ENCODE results near the gene PDZD4.

The PDZD4 gene

DNA sequence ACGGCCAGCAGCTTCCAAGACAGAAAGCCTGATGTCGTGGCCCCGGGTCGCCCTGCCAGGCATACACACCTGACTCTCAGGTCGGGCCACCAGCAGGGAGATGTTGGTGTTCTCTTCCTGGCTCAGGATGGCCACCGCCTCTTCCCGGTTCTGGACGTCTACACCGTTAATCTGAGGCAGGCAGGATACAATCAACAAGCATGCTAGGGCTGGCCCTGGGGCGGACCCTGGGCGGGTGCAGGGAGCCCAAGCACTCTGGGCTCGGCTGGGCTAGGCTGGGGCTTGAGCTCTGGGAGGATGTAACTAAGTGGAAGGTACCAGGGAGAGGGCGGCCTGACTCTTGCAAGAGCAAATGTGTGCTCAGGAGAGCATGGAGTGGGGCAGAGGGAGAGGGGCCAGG lies 24.9 kb downstream of the PDZD4 start:
- DNase-seq, result no peak

- DNase-seq, result no peak
Observed at GRCh38 chrX:153804621-153805020, 25.7 kb downstream of the PDZD4 start.

DNA sequence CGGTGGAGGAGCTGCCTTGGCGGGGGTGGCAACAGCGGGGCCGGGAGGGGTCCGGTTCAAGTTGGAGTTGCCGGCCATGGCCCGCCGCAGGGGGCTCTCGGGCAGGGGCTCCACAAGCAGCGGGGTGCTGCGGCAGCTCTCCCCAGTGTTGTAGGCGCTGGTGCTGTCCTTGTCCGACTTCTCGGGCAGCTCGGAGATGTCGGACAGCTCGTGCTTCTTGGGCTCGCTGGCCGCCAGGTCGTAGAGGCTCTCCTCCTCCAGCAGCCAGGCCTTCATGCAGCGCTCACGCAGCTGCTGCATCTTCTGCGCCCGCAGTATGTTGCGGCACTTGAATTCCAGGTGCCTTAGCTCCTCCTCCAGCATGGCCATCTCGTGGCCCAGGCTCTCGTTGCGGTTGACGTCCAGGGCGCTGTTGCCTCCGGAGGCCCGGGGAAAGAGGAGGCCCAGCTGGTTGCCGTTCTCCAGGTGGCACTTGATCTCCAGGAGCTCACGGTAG lies 26.2 kb downstream of the PDZD4 start:
- DNase-seq, result no peak

- no peak for DNase-seq
Observed at GRCh38 chrX:153803211-153804099, 26.9 kb downstream of the PDZD4 start.

DNA sequence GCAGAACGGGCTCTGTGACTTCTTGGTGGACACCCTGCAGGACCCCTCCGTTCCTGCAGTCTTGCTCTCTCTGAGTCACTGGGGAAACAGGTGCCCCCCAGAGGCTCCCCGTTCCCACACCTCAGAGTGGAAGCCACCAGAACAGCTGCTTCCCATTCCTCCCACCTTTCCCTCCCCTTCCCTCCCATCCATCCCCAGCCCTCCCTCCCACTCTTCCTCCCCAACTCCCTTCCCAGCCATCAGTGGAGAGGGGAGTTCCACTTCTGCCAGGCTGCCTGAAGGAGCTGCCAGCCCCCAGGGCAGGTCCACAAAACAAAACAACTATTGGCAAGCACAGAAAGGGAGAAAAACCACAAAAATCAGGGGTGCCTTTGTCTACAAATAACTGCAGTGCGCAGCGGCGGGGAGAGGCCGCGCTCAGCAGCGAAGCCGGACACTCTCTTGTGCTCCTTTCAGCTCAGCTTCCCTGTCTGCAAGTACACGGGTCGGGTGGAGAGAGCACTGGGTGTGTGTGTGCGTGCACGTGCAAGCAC lies 27.8 kb downstream of the PDZD4 start:
- no peak for DNase-seq

- DNase-seq, result no peak
Observed at GRCh38 chrX:153801669-153802068, 28.7 kb downstream of the PDZD4 start.

GRCh38 chrX:153800746-153801145 lies 29.6 kb downstream of the PDZD4 start:
- DNase-seq, result no peak

DNA sequence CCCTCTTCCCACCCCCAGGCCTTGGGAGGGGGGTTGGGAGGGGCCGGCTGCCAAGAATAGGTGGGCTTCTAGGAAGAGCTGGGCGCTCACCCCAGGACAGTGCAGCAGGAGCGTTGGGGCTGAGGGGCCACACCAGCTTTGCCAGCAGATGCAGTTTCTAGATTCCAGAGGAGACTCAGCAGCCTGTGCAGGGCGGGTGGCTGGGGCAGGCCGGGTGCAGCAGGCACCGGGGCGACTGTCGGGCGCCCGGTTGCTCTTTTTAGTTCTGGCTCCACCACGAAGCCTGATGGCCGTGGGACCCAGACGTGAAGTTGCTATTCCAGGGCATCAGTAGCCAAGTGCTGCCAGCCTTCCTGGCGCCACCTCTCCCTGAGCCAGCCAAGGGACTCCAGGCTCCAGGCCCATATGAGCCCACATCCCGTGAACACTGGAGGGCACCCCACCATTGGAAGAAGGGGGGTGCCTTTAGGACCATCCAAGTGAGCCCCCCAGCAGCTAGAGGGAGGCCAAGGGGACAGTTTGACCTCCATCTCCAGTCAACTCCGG lies 30.1 kb downstream of the PDZD4 start:
- DNase-seq, result peak; percentile 4

DNA sequence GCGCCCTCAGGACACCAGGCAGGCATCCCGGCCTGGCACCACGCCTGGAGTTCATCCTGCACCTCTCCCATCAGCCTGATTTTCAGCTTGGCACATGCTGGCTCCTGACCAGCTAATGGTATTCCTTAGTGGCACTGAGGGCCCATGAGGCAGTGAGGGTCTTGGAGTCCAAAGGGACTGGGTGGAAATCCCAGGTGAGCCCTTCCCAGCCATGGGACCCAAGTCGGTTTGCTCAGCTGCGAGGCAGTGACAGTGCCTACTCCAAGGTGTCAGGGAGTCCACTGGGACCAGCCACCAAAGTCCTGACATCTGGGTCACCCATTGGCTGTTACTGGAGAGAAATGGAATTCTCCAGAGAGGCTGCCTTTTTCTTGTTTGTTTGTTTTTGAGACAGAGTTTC lies 31.0 kb downstream of the PDZD4 start:
- no peak for DNase-seq

DNA sequence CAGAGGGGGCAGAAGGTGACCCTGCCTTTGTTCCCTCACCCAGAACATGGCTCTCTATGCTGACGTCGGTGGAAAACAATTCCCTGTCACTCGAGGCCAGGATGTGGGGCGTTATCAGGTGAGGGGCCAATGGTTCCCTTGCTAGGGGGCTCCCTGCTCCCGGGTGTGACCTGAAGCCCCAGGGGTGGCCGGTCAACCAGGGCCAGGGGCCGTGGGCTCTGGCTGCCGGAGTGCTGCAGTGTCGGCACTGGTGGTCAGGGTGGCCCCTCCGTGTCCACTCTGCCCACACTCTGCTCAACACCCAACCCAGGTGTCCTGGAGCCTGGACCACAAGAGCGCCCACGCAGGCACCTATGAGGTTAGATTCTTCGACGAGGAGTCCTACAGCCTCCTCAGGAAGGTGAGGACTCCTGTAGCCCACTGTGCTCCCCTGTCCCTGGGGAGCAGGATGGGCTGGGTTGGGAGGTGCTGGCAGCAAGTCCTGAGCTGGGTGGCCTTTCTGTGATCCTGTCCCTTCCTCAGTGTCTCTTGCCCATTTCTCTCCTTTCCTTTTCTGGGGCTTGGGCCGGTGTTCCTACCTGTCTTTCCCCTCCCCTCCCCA lies 32.8 kb downstream of the PDZD4 start:
- no peak for DNase-seq

DNA sequence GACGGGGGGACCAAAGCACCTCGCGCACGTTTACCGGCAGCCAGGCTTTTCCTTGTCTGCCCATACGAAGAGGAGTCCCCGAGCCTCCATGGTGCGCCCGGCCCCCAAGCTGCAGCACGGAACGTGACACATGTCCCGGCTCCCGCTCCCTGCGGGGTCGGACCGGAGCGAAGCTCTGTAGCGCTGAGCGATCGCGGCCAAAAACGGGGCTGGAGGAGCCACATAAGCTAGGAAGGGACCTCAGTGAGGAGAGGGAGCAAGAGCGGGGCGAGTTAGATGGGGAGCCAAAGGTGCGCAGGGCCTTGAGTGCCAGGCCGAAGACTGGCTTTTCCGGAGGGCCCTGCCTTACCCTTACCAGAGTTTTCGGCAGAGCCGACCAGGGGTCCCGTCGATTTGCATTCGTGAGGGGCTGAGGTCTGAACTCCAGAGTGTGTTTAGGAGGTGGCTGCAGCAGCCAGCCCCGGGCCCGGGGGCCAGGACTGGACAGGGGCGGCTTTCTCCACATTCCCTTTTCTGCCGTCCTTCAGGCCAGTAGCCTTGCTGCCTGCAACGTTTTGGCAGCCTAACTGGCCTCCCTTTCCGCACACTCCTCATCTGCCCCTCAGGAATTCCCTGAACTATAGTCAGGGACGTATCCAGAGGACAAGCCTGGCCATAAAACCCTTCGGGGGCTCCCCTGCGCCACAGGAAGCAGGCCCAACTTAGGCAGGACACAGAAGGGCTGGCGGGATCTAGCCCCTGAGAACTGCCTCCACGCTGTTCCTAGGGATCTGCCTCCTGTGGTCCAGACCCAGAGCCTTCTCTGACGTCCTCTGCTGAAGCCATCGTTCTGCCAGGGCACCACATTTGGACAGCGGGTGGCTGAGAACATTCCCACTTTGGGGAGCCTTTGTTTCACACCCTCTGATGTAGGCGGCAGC lies 35.2 kb downstream of the PDZD4 start:
- no peak for DNase-seq

- DNase-seq, result peak; percentile 92
Observed at GRCh38 chrX:153794018-153794896, 36.1 kb downstream of the PDZD4 start, which contains the start of the genes IDH3G and SSR4. IDH3G (minus strand) TSS chrX:153794375; CDS start chrX:153794326, 49 bp downstream. SSR4 (plus strand) TSS chrX:153794668; CDS start chrX:153794688, 20 bp downstream.

- no peak for DNase-seq
Observed at GRCh38 chrX:153793291-153793690, 37.1 kb downstream of the PDZD4 start.

- no peak for DNase-seq
Observed at GRCh38 chrX:153792368-153792767, 38.0 kb downstream of the PDZD4 start.

GRCh38 chrX:153791104-153791852 lies 39.1 kb downstream of the PDZD4 start:
- DNase-seq, result no peak

DNA sequence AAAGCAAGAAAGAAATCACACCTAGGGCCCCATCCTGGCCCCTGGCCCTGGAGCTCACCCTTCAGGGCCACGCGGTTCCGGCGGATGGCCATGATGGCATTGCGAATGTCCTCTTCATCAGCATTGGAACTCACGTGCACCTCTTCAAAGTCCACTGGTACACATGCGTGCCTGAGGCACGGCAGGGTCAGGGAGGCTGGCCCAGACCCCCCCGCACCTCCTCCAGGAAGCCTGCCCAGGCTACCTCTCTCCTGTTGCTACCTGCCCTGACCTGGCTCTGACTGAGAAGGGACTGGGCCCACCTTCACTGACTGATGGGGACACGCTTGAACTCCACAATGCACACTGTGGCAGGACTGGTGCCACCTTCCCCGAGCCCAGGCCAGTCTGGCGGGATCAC lies 40.7 kb downstream of the PDZD4 start:
- no peak for DNase-seq

- no peak for DNase-seq
Observed at GRCh38 chrX:153786669-153787068, 43.7 kb downstream of the PDZD4 start.

DNA sequence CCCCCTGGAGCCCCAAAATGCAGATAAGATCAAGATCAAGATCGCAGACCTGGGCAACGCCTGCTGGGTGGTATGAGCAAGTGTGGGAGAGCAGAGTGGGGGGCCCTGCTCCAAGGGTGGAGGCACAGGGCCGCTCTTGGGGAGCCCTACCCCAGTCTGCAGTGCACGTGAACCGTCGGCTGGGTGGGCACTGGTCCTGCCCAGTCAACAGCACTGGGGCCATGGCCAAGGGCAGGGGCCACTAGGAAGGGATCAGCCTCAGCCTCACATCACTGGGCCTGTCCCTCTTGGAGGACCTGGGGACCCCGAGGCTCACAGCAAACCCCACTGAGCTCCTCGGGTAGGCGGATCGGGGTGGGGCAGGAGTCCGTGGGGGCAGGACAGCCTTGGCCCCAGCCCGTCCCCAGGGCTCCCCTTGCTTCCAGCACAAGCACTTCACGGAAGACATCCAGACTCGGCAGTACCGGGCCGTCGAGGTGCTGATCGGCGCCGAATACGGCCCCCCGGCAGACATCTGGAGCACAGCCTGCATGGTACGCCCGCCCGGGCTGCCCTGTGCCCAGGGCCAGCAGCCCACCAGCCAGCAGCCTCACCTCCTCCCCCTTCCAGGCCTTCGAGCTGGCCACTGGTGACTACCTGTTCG lies 45.9 kb downstream of the PDZD4 start:
- DNase-seq, result no peak

DNA sequence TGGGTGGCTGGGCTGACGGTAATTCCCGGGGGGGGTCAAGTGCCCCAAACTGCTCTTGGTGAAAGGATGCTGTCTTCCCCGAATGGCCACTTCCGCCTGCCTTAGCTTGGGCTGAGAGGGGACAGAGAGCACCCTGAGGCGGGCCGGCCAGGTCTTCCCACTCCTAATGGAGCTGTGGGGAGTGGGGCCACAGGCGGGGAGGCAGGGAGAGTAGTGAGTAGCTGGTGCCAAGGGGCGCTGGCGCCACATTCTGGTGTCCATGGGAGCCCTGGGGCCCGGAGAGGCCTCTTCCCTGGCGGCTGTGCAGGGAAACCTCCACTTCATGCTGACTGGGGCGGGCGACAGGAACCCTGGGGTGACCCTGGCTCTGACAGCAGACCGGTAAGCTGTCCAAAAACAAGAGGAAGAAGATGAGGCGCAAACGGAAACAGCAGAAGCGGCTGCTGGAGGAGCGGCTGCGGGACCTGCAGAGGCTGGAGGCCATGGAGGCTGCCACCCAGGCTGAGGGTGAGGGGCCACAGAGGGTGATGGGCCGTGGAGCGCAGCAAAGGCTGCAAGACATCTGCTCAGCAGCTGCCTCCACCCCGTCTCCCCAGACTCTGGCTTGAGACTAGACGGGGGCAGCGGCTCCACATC lies 46.8 kb downstream of the PDZD4 start:
- no peak for DNase-seq

GRCh38 chrX:153782871-153783270 lies 47.5 kb downstream of the PDZD4 start:
- DNase-seq, result no peak

Data from NCI-H446 treated with DMSO at 0.1 percent for 48 hours (cell line).